Smooth muscle cell (in vitro differentiated cells): Measurements from ENCODE around the gene DNMT3A. TPM values are rescaled to one million over a fixed set of nuclear protein-coding genes. Genes with fewer than 3 reads are reported as not detected.

Experiments
- DNase-seq: peaks from one replicate; lab custom pipeline; 2025; ENCODE audit not compliant: unreplicated experiment; lab: John Stamatoyannopoulos, UW
- H2AFZ ChIP-seq: fragments of 200-600 bp; sonication (generic); 2 replicates; pipeline ENCODE4 v1.6.0; 2016; ENCODE audit warnings: antibody characterized with exemption, low read depth, mild to moderate bottlenecking
- H3F3A ChIP-seq: fragments of 200-600 bp; sonication (generic); 2 replicates; pipeline ENCODE4 v1.6.0; 2017; ENCODE audit warnings: antibody characterized with exemption, low read depth
- H3K27ac ChIP-seq: fragments of 200-600 bp; sonication (generic); 2 replicates; pipeline ENCODE4 v1.5.1; 2016; ENCODE audit warnings: low read depth, mild to moderate bottlenecking
- H3K27me3 ChIP-seq: fragments of 200-600 bp; sonication (generic); 2 replicates; pipeline ENCODE4 v1.6.1; 2016; ENCODE audit warnings: low read depth, mild to moderate bottlenecking
- H3K36me3 ChIP-seq: fragments of 200-600 bp; sonication (generic); 2 replicates; pipeline ENCODE4 v1.5.1; 2016; ENCODE audit warnings: low read depth
- H3K4me1 ChIP-seq: fragments of 200-600 bp; sonication (generic); 2 replicates; pipeline ENCODE4 v1.5.1; 2016; ENCODE audit warnings: low read depth
- H3K4me2 ChIP-seq: fragments of 200-600 bp; sonication (generic); 2 replicates; pipeline ENCODE4 v1.6.0; 2016; ENCODE audit warnings: mild to moderate bottlenecking
- H3K4me3 ChIP-seq: fragments of 200-600 bp; sonication (generic); 2 replicates; pipeline ENCODE4 v1.5.1; 2016; ENCODE audit warnings: mild to moderate bottlenecking
- H3K79me2 ChIP-seq: fragments of 200-600 bp; sonication (generic); 2 replicates; pipeline ENCODE4 v1.6.0; 2016; ENCODE audit warnings: low read depth, mild to moderate bottlenecking
- H3K9ac ChIP-seq: fragments of 200-600 bp; sonication (generic); 2 replicates; pipeline ENCODE4 v1.6.0; 2016; ENCODE audit warnings: low read depth
- H3K9me3 ChIP-seq: fragments of 200-600 bp; sonication (generic); replicated peaks from 2 replicates; pipeline ENCODE4 v1.5.1; 2016; ENCODE audit warnings: low read depth
- H4K20me1 ChIP-seq: fragments of 200-600 bp; sonication (generic); 2 replicates; pipeline ENCODE4 v1.6.0; 2016; ENCODE audit warnings: low read depth
- WGBS: methylation state at CpG from one replicate; pipeline ENCODE4 v1.1.7; 2016; ENCODE audit warnings: low lambda C conversion rate; 5-methylcytosine and 5-hydroxymethylcytosine counted together
- polyA plus RNA-seq: library from polyadenylated mRNA; unstranded; fragments of >200 nt; fragmentation: Nextera tagmentation; extraction: Ambion mirVana; gene quantifications from 2 replicates; pipeline ENCODE4 v1.2.1, GENCODE V29; 2016
- total RNA-seq: library from RNA; depleted of rRNA; stranded (reverse); fragments of >200 nt; gene quantifications from 2 replicates; pipeline ENCODE4 v1.2.3, GENCODE V29; 2014
- TF ChIP-seq, protein P1 (sequence below): fragments of 200-600 bp; sonication (generic); IDR thresholded peaks from 2 replicates; pipeline ENCODE4 v1.5.1; 2017; ENCODE audit warnings: borderline replicate concordance, mild to moderate bottlenecking, antibody characterized with exemption; ENCODE audit not compliant: insufficient read depth, poor library complexity, severe bottlenecking

The DNMT3A gene
- total and polyA plus RNA-seq, 2 experiments from 2014 or later = 16.4 to 19.9 TPM

DNA sequence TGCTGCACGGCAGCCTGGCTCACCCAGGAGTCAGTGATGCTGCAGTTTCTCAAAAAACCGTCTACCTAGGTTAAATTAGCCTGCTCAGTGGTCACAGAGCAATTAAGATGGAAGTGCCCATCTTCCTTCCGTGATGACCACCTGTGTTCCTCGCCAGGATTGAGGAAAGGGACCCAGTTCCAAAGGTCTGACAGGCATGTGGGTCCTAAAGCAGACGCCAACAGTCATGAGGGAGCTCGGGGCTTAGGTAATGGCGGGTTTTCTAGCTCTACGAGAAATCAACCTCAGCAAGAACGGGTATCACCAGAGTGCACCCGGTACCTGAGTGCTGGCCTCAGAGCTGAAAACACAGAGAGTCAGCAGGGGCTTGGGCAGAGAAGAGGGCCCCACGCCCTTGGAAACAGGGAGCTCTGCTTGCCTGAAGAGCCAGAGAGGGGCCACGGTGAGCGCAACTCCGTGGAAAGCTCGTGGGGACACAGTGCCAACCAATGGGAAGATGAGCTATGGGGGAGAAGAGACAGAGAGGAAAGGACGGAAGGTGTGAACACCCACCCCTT, 34.3 kb upstream of the DNMT3A start:
- H3K4me2 ChIP-seq = peak overlapping the region; percentile 80
- H3K36me3 ChIP-seq = no peaks in the 10 kb centered on the region
- no peak overlapping the region for H3K27ac ChIP-seq
- no peak overlapping the region for H3K9ac ChIP-seq
- H3K4me1 ChIP-seq = peaks cover 16% of the 10 kb centered on the region
- H3K4me3 ChIP-seq = peak overlapping the region; percentile 36
- no peaks in the 10 kb centered on the region for H3F3A ChIP-seq
- H3K79me2 ChIP-seq = no peaks in the 10 kb centered on the region
- no peak for DNase-seq
- H2AFZ ChIP-seq = no peak overlapping the region
- no peaks in the 10 kb centered on the region for H3K9me3 ChIP-seq
- no peaks in the 10 kb centered on the region for H4K20me1 ChIP-seq
- 88% methylated on average over 16 of the region's 16 CpGs for WGBS
- TF ChIP-seq, protein P1, sequence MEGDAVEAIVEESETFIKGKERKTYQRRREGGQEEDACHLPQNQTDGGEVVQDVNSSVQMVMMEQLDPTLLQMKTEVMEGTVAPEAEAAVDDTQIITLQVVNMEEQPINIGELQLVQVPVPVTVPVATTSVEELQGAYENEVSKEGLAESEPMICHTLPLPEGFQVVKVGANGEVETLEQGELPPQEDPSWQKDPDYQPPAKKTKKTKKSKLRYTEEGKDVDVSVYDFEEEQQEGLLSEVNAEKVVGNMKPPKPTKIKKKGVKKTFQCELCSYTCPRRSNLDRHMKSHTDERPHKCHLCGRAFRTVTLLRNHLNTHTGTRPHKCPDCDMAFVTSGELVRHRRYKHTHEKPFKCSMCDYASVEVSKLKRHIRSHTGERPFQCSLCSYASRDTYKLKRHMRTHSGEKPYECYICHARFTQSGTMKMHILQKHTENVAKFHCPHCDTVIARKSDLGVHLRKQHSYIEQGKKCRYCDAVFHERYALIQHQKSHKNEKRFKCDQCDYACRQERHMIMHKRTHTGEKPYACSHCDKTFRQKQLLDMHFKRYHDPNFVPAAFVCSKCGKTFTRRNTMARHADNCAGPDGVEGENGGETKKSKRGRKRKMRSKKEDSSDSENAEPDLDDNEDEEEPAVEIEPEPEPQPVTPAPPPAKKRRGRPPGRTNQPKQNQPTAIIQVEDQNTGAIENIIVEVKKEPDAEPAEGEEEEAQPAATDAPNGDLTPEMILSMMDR = no peak
- H3K27me3 ChIP-seq = no peaks in the 10 kb centered on the region

- Histone ChIP-seq H3K4me3 (no peak overlapping the region), H3K4me2 (no peak overlapping the region), H3K4me1 (peaks cover 16% of the 10 kb centered on the region), H4K20me1 (no peaks in the 10 kb centered on the region), H3K9ac (no peak overlapping the region), H3K27ac (no peak overlapping the region), H3K79me2 (no peaks in the 10 kb centered on the region), H3K36me3 (no peaks in the 10 kb centered on the region), H2AFZ (no peak overlapping the region), H3F3A (no peaks in the 10 kb centered on the region), H3K27me3 (no peaks in the 10 kb centered on the region), H3K9me3 (no peaks in the 10 kb centered on the region)
- DNase-seq = no peak
- WGBS = 93% methylated on average over 17 of the region's 17 CpGs
- TF ChIP-seq, protein P1 = no peak
Observed at GRCh38 chr2:25375371-25375988, 33.8 kb upstream of the DNMT3A start.

- no peak for DNase-seq
- no peak overlapping the region for H3K4me3 ChIP-seq
Observed at GRCh38 chr2:25374827-25375226, 33.1 kb upstream of the DNMT3A start.

More at GRCh38 chr2:25374827-25375226, 33.1 kb upstream of the DNMT3A start:
- Histone ChIP-seq H3K9ac (no peak overlapping the region), H2AFZ (no peak overlapping the region), H3K27ac (no peak overlapping the region), H3K4me2 (no peak overlapping the region), H4K20me1 (no peaks in the 10 kb centered on the region), H3K79me2 (no peaks in the 10 kb centered on the region), H3K9me3 (no peaks in the 10 kb centered on the region), H3K4me1 (peaks cover 16% of the 10 kb centered on the region), H3F3A (no peaks in the 10 kb centered on the region), H3K27me3 (no peaks in the 10 kb centered on the region), H3K36me3 (no peaks in the 10 kb centered on the region)
- 93% methylated on average over 5 of the region's 5 CpGs for WGBS
- TF ChIP-seq, protein P1 = no peak
